Lower leg skin (tissue), 4 donors: Measurements from ENCODE around the gene LEMD1. TPM values are rescaled to one million over a fixed set of nuclear protein-coding genes. Genes with fewer than 3 reads are reported as not detected.

Experiments
- DNase-seq, 2 donors: peaks; one replicate each; pipeline ENCODE4 v3.0.0-alpha.2; 2019; ENCODE audit warnings: low spot score in 2 of 2
- H3K4me3 ChIP-seq: fragments of 200-600 bp; sonication (generic); 2 replicates; pipeline ENCODE4 v1.5.1; 2017; ENCODE audit warnings: mild to moderate bottlenecking, low read depth; ENCODE audit not compliant: poor library complexity, severe bottlenecking
- CTCF ChIP-seq, 3 donors: fragments of 450-650 bp; IDR thresholded peaks; one replicate each; pipeline ENCODE4 v1.5.1; 2016; ENCODE audit warnings: antibody characterized with exemption in 3 of 3, mild to moderate bottlenecking in 3 of 3, moderate library complexity in 2 of 3
- POLR2A ChIP-seq, 2 donors: fragments of 450-650 bp; IDR thresholded peaks; one replicate each; pipeline ENCODE4 v1.6.1; 2016 to 2017; ENCODE audit warnings: antibody characterized with exemption in 2 of 2, mild to moderate bottlenecking in 1 of 2, moderate library complexity in 1 of 2
- WGBS, 2 donors: methylation state at CpG; one replicate each; pipeline ENCODE4 v1.1.5; 2018; 5-methylcytosine and 5-hydroxymethylcytosine counted together
- intact Hi-C: fragments of 100-400 bp; cut with DNase I; formaldehyde crosslinking; loops from one replicate; pipeline ENCODE4 v1.15.0; 2023; ENCODE audit warnings: low total_unique reads
- total RNA-seq, 4 donors: library from RNA; depleted of rRNA; stranded (reverse); fragments of >200 nt; gene quantifications; one replicate each; pipeline ENCODE4 v1.1.0, GENCODE V29; 2016

The LEMD1 gene
- total RNA-seq, 4 donors from 2014 or later: not detected

- no peak for DNase-seq
- intact Hi-C loops: no loop called here
- no peak overlapping the region for H3K4me3 ChIP-seq
- WGBS, 2 donors: 18 to 26% methylated on average over 18 of the region's 18 CpGs
- no peak for TF ChIP-seq POLR2A (IDR thresholded peaks at IDR 0.05)
- no peak for TF ChIP-seq CTCF (IDR thresholded peaks at IDR 0.05)
These were observed 23.2 kb upstream of the LEMD1 start for GRCh38 chr1:205444931-205445645.

DNA sequence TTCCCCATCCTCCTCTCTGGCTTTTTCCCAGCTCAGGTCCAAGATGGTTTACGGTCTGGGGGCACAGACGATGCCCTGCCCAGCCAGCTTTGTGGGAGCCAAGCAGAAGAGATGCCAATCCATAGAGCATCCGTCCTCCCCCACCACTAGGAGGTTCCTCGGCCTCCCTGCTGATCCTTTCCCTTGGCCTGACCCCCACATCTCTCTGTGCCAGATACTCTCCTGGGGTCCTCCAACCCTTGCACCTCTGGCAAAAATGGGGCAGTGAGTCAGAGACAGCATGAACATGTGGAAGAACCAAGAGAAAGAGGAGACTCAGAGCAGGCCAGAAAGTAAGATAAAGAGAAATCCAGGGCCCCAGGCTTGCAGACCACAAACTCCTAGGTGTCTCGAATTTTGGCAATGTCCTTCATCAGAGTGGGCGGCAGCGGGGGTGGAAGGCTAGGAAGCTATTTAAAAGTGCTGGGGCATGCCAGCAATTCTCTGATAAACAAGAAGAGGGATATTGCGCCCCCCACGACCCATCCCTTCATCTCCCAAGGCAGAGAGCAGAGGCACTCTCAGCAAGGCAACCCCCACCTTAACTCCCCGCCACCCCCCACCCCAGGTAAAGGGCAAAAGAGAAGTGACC, 22.6 kb upstream of the LEMD1 start:
- DNase-seq: no peak
- intact Hi-C loops: no loop called here
- TF ChIP-seq POLR2A (IDR thresholded peaks at IDR 0.05) (no peak), CTCF (IDR thresholded peaks at IDR 0.05) (no peak)
- H3K4me3 ChIP-seq: no peak overlapping the region
- WGBS, 2 donors: 53 to 61% methylated on average over 10 of the region's 10 CpGs

DNA sequence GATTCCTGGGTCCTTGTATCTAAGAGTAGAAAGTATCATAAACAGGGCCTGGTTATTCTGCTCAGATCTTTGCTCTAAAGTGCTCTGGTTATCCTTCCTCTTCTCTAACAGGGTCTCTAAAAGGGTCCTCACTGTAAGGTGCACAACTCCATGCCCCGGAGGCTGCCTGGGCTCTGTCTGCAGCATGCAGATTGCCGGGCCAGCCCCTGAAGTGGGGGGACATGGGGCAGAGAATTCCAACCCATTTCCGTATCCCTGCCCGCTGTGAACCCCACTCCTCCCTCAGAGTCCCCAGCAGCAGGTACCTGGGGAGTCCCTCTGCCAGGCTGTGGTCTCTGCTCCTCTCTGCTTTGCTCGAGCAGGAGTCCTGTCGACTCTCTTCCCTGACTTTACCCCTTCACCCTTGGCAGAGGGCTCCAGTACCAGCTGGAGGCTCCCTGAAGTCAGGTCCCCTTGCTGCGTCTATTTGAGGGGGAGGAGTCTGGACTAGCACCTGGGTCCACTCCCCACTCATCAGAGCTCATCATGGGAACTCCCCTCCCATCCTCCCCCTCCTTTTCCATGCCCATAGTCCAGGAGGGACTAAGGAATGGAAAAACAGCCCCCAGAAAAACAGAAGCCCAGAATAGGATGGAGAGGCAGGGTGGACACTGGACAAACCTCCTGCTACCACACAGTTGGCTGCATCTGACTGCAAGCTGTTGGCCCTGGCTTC, 21.9 kb upstream of the LEMD1 start:
- H3K4me3 ChIP-seq: no peak overlapping the region
- intact Hi-C loops: no loop called here
- TF ChIP-seq CTCF (IDR thresholded peaks at IDR 0.05): no peak
- 71 to 72% methylated on average over 7 of the region's 7 CpGs for WGBS, 2 donors
- DNase-seq: no peak

DNA sequence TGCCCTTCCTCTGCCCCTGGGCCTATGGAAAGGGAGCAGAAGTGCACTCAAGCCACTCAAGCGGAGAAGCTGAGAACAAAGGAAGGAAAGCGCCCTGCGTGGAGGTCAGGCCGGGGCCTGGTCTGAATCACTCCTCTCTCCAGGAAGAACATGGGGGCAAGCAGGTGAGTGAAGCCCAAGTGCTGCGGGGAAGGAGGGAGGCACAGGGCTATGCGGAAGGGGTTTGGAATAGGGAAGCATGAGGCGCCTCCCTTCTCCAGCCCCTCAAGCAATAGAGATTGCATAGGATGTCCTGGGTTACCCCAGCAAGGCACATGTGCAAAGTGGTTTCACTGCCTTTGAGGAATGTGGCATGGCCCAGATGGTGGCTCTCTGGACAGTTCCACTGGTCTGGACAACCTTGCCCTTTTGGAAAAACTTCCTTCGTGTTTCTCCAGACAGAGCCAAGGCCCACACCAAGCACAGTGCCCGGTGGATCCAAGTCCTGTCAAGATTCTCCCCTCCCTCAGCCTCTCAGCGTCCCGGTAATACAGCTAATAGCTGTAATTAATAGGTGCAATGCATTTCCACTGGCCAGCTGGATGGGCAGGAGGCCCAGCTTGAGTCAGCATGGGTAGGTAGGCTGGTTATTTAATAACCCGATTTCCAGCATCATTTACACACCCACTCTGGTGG, 20.3 kb upstream of the LEMD1 start:
- no peak overlapping the region for H3K4me3 ChIP-seq
- 75 to 80% methylated on average over 12 of the region's 12 CpGs for WGBS, 2 donors
- intact Hi-C loops: no loop called here
- DNase-seq: no peak
- TF ChIP-seq POLR2A (IDR thresholded peaks at IDR 0.05) (no peak), CTCF (IDR thresholded peaks at IDR 0.05) (no peak)

DNA sequence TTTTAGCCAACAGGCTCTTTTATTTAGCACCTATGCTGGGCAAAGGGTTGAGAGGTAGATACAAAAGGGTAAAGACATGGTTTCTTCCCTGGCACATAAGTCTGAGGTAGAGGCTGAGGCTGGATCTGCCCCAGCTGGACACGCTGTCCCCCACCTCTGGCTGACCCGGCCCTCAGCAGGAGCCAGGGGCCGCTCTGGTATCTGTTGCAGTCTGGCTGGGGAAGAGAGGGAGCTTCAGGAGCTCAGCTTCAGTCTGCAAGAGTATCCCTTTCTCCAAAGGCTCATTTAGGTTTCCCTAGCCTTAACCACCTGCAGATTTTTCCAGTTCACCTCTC, 19.8 kb upstream of the LEMD1 start:
- no peak for TF ChIP-seq POLR2A (IDR thresholded peaks at IDR 0.05)
- TF ChIP-seq CTCF (IDR thresholded peaks at IDR 0.05): no peak
- no peak for DNase-seq
- intact Hi-C loops: no loop called here
- 89 to 97% methylated on average over 3 of the region's 3 CpGs for WGBS, 2 donors
- no peak overlapping the region for H3K4me3 ChIP-seq
